K562 (cell line): ENCODE data around the gene TMCO4. TPM values are rescaled to one million over a fixed set of nuclear protein-coding genes. Genes with fewer than 3 reads are reported as not detected.

ENCODE experiments used
- ATAC-seq: fragments of 200-7000 bp; cut with Tn5 transposase; 3 replicates; pipeline ENCODE4 v1.9.1; 2020; ENCODE audit warnings: moderate library complexity
- BruUV-seq: library from RNA; stranded (reverse); fragments of 400-500 nt; replicated peaks from 2 replicates; lab custom pipeline; 2021; lab: Mats Ljungman, UMichigan
- CTCF ChIA-PET: fragments of 300-600 bp; formaldehyde crosslinking; extraction: SDS; loops from one replicate; lab custom pipeline; 2021; ENCODE audit warnings: low intra/inter-chr PET ratio; lab: Yijun Ruan, JAX
- POLR2A ChIA-PET: fragments of 300-600, 350-650 bp; sonication (Branson Sonifier 250); formaldehyde crosslinking; extraction: SDS; loops from one replicate; lab custom pipeline; 2021; ENCODE audit warnings: antibody characterized with exemption, inconsistent platforms; lab: Yijun Ruan, JAX
- DNase-seq, 4 experiments: peaks; one replicate each; pipeline versions ENCODE4 v3.0.0 to v3.0.0-alpha.2; 2011 to 2018; ENCODE audit warnings: low spot score in 3 of 4, mixed read lengths in 3 of 4; ENCODE audit errors: extremely low read depth in 1 of 4
- FAIRE-seq: peaks from 2 replicates; lab custom pipeline; 2011; peaks lifted over from hg19 to GRCh38; lab: Jason Lieb, UNC
- H2AFZ ChIP-seq: 2 replicates; pipeline ENCODE4 v1.6.0; 2011; ENCODE audit warnings: low read depth, low read length, control low read depth, inconsistent platforms
- H3K27ac ChIP-seq: fragments of 200-600 bp; 3 replicates; pipeline ENCODE4 v1.8.0; 2011; ENCODE audit warnings: low read depth, mild to moderate bottlenecking, control low read depth, inconsistent platforms, low read length, moderate library complexity, mixed read lengths; ENCODE audit errors: extremely low read depth
- H3K27me3 ChIP-seq, 2 experiments: fragments of 300-600 bp in 1 of 2; 2 replicates in 1 of 2; 3 replicates in 1 of 2; pipeline versions ENCODE4 v1.6.0 to v1.8.0; 2011; ENCODE audit warnings: inconsistent platforms in 2 of 2, low read length in 2 of 2, mild to moderate bottlenecking in 1 of 2, mixed read lengths in 1 of 2, moderate library complexity in 1 of 2; ENCODE audit not compliant: control insufficient read depth in 2 of 2, insufficient read depth in 2 of 2
- H3K36me3 ChIP-seq: fragments of 300-600 bp; 3 replicates; pipeline ENCODE4 v1.8.0; 2011; ENCODE audit warnings: mild to moderate bottlenecking, low read length, inconsistent platforms; ENCODE audit not compliant: control insufficient read depth, insufficient read depth
- H3K4me1 ChIP-seq, 2 experiments: fragments of 200-600 bp in 1 of 2; replicated peaks in 1 of 2; 2 replicates in 1 of 2; 3 replicates in 1 of 2; pipeline versions ENCODE4 v1.5.1 to v1.8.0; 2011; ENCODE audit warnings: inconsistent platforms in 2 of 2, low read length in 2 of 2, mild to moderate bottlenecking in 1 of 2, mixed read lengths in 1 of 2, moderate library complexity in 1 of 2; ENCODE audit not compliant: control insufficient read depth in 2 of 2, insufficient read depth in 2 of 2
- H3K4me2 ChIP-seq: 2 replicates; pipeline ENCODE4 v1.6.1; 2011; ENCODE audit warnings: low read length, control low read depth, inconsistent platforms, mixed read lengths; ENCODE audit not compliant: insufficient read depth
- H3K4me3 ChIP-seq: fragments of 200-600 bp; sonication (generic), shearing (Covaris generic); 2 replicates; pipeline ENCODE4 v1.5.1; 2016; ENCODE audit warnings: control low read depth, inconsistent platforms
- H3K79me2 ChIP-seq: fragments of 200-600 bp; 3 replicates; pipeline ENCODE4 v1.8.0; 2011; ENCODE audit warnings: low read length, inconsistent platforms; ENCODE audit not compliant: control insufficient read depth, insufficient read depth
- H3K9ac ChIP-seq, 2 experiments: 2 replicates each; pipeline versions ENCODE4 v1.6.0 to v1.6.1; 2011; ENCODE audit warnings: low read depth in 2 of 2, low read length in 2 of 2, control low read depth in 1 of 2, inconsistent platforms in 1 of 2, mild to moderate bottlenecking in 1 of 2, mixed read lengths in 1 of 2; ENCODE audit not compliant: insufficient read depth in 1 of 2
- H3K9me1 ChIP-seq: one replicate; pipeline ENCODE4 v1.6.0; 2011; ENCODE audit warnings: inconsistent platforms, mild to moderate bottlenecking, low read length, moderate library complexity; ENCODE audit not compliant: control insufficient read depth, insufficient read depth
- H3K9me3 ChIP-seq: replicated peaks from 2 replicates; pipeline ENCODE4 v1.5.1; 2011; ENCODE audit warnings: low read depth, low read length, inconsistent platforms; ENCODE audit not compliant: control insufficient read depth, insufficient read depth
- H4K20me1 ChIP-seq: replicated peaks from 2 replicates; pipeline ENCODE4 v1.6.1; 2011; ENCODE audit warnings: low read length, inconsistent platforms, mixed read lengths; ENCODE audit not compliant: control insufficient read depth, insufficient read depth
- CC2D1A ChIP-seq: fragments of 450-650 bp; IDR thresholded peaks from 2 replicates; pipeline ENCODE4 v1.6.1; 2017; ENCODE audit warnings: mild to moderate bottlenecking
- CREB5 ChIP-seq: fragments of 250-450 bp; sonication (Bioruptor Pico); IDR thresholded peaks from 2 replicates; pipeline ENCODE4 v1.5.0; 2020; ENCODE audit warnings: mild to moderate bottlenecking
- FOXK2 ChIP-seq, 2 experiments: fragments of 450-650 bp; IDR thresholded peaks in 1 of 2; conservative IDR thresholded peaks in 1 of 2; 2 replicates each; pipeline ENCODE4 v1.6.1; 2016; ENCODE audit warnings: low read depth in 2 of 2, mild to moderate bottlenecking in 1 of 2
- GATAD2A ChIP-seq: fragments of 450-650 bp; IDR thresholded peaks from 2 replicates; pipeline ENCODE4 v1.6.1; 2017
- HDAC3 ChIP-seq: fragments of 450-650 bp; IDR thresholded peaks from 2 replicates; pipeline ENCODE4 v1.6.1; 2018; ENCODE audit warnings: borderline replicate concordance, mild to moderate bottlenecking, moderate library complexity; ENCODE audit not compliant: partially characterized antibody
- HIVEP1 ChIP-seq: fragments of 250-450 bp; sonication (Bioruptor Pico); IDR thresholded peaks from 2 replicates; pipeline ENCODE4 v1.4.0; 2020; ENCODE audit warnings: mild to moderate bottlenecking
- KDM5B ChIP-seq: fragments of 200-600 bp; sonication (generic); IDR thresholded peaks from 2 replicates; pipeline ENCODE4 v1.6.1; 2012; ENCODE audit warnings: low read depth, mild to moderate bottlenecking, moderate library complexity, low read length, control low read depth, inconsistent platforms; ENCODE audit not compliant: insufficient replicate concordance
- MAX ChIP-seq: sonication (generic); formaldehyde crosslinking; IDR thresholded peaks from 2 replicates; pipeline ENCODE4 v1.9.0; 2022; ENCODE audit warnings: mild to moderate bottlenecking, missing genetic modification reagents
- OTX1 ChIP-seq: fragments of 450-650 bp; formaldehyde crosslinking; IDR thresholded peaks from 2 replicates; pipeline ENCODE4 v1.4.0; 2022; ENCODE audit warnings: mild to moderate bottlenecking
- PHF20 ChIP-seq: fragments of 450-650 bp; IDR thresholded peaks from 2 replicates; pipeline ENCODE4 v1.6.1; 2018; ENCODE audit not compliant: partially characterized antibody
- SMARCB1 ChIP-seq: IDR thresholded peaks from 2 replicates; pipeline ENCODE4 v1.6.1; 2011; ENCODE audit warnings: improper control_type of control experiment, low read depth; ENCODE audit not compliant: insufficient read length
- SPI1 ChIP-seq: IDR thresholded peaks from 2 replicates; pipeline ENCODE4 v1.6.1; 2011; ENCODE audit warnings: low read depth, low read length, control low read depth, borderline replicate concordance
- TAF9B ChIP-seq: fragments of 450-650 bp; IDR thresholded peaks from 2 replicates; pipeline ENCODE4 v1.6.1; 2018; ENCODE audit warnings: mild to moderate bottlenecking; ENCODE audit not compliant: partially characterized antibody
- VEZF1 ChIP-seq: fragments of 200-800 bp; sonication (Bioruptor generic); IDR thresholded peaks from 2 replicates; pipeline ENCODE4 v1.6.1; 2017; ENCODE audit warnings: missing genetic modification characterization, missing compliant biosample characterization
- XRCC4 ChIP-seq: IDR thresholded peaks from one replicate; pipeline ENCODE4 v1.6.1; 2011; ENCODE audit not compliant: insufficient read depth, insufficient read length; ENCODE audit errors: extremely low read depth
- ZNF644 ChIP-seq: fragments of 200-800 bp; sonication (Bioruptor generic); IDR thresholded peaks from 2 replicates; pipeline ENCODE4 v1.6.1; 2016; ENCODE audit warnings: low read depth, missing genetic modification characterization, missing compliant biosample characterization
- ZNF785 ChIP-seq: fragments of 250-450 bp; sonication (Bioruptor Pico); IDR thresholded peaks from 2 replicates; pipeline ENCODE4 v1.4.0; 2020; ENCODE audit warnings: mild to moderate bottlenecking
- WGBS: fragments of 100-300 bp; shearing (Covaris generic); methylation state at CpG from one replicate; pipeline ENCODE4 v1.1.6; 2016; ENCODE audit warnings: low coverage, mixed read lengths; ENCODE audit not compliant: insufficient coverage; ENCODE audit errors: missing lambda C conversion rate; 5-methylcytosine and 5-hydroxymethylcytosine counted together
- in situ Hi-C: fragments of 300-500 bp; cut with MboI; formaldehyde crosslinking; loops from 4 replicates; pipeline ENCODE4 v1.15.0; 2018; ENCODE audit warnings: inconsistent platforms, mixed read lengths
- intact Hi-C: fragments of 100-400 bp; cut with micrococcal nuclease; formaldehyde crosslinking; loops from 2 replicates; pipeline ENCODE4 v1.14.2; 2022
- polyA plus RNA-seq, 8 experiments: library from polyadenylated mRNA; depleted of rRNA in 4 of 8; stranded (reverse) in 5 of 8; unstranded in 3 of 8; fragments of >200 nt; fragmentation: Nextera tagmentation in 2 of 8; fragmentation: Illumina TruSeq in 1 of 8; extraction: Ambion mirVana in 2 of 8; extraction: Trizol in 1 of 8; gene quantifications; 2 replicates each; pipeline versions ENCODE4 v1.2.1 to v1.2.3, GENCODE V29; 2011 to 2014; ENCODE audit warnings: inconsistent platforms in 1 of 8, missing spikeins in 1 of 8
- total RNA-seq, 7 experiments: library from RNA; depleted of rRNA in 6 of 7; stranded (reverse); fragments of >200 nt in 6 of 7; fragmentation: Illumina TruSeq in 2 of 7; extraction: Trizol in 2 of 7; gene quantifications; 2 replicates each; pipeline versions ENCODE4 v1.2.1 to v1.2.3, GENCODE V29; 2011 to 2021; ENCODE audit warnings: low replicate concordance in 1 of 7

TMCO4 gene
- total and polyA plus RNA-seq, 9 of the 15 experiments (the other 6 are each of a cell fraction or from before 2014, with no cell fraction given): 0.06 to 2.1 (median 1.2) TPM

- H3K9me1 ChIP-seq: no peaks in the 10 kb centered on the region
- in situ Hi-C loops (loop anchor here (10.0 to 25.0 kb wide), 5 partner anchors 411 to 1044 kb away; no protein-coding TSS in a partner anchor), intact Hi-C loops (loop anchor here (10.0 kb wide), 2 partner anchors 471 to 751 kb away; partner anchors contain the start of gene ALDH4A1)
- no peak overlapping the region for H3K4me3 ChIP-seq
- TF ChIP-seq KDM5B (no peak), FOXK2 (conservative IDR thresholded peaks at IDR 0.05 in 1 of 2, IDR thresholded peaks at IDR 0.05 in 1 of 2; ENCODE audit: low read depth in 2 of 2) (no peak), GATAD2A (no peak), SPI1 (peak; percentile 75), TAF9B (no peak), VEZF1 (CRISPR knock-in tag) (peak; percentile 34; the same call in 1 of the 2 replicates), HDAC3 (no peak), MAX (CRISPR knock-in tag) (no peak), OTX1 (CRISPR knock-in tag) (no peak), HIVEP1 (no peak), ZNF785 (CRISPR knock-in tag) (no peak), PHF20 (no peak), CREB5 (CRISPR knock-in tag) (no peak), XRCC4 (no peak), SMARCB1 (no peak), ZNF644 (tag) (no peak), CC2D1A (no peak)
- no peaks in the 10 kb centered on the region for H3K36me3 ChIP-seq
- FAIRE-seq: no peak
- H3K9ac ChIP-seq: no peak overlapping the region
- BruUV-seq: no TSS peak
- H3K27me3 ChIP-seq: peaks cover 0 to 31% of the 10 kb centered on the region in 2 experiments; a peak in 3 of 5 replicates
- H3K27ac ChIP-seq: no peak overlapping the region
- H3K79me2 ChIP-seq: no peaks in the 10 kb centered on the region
- no peak for DNase-seq
- CTCF ChIA-PET: no interaction called here
- no peaks in the 10 kb centered on the region for H3K9me3 ChIP-seq
- H3K4me2 ChIP-seq: no peak overlapping the region
- peaks cover 8 to 19% of the 10 kb centered on the region in 2 experiments; a peak in 4 of 5 replicates for H3K4me1 ChIP-seq
- no peak for ATAC-seq
- 33% methylated on average over 8 of the region's 9 CpGs for WGBS
- H2AFZ ChIP-seq: no peak overlapping the region
- POLR2A ChIA-PET: interaction anchor here (0.8 kb wide), 1 partner anchor 363 kb away, joined by 3 read pairs; no protein-coding TSS in a partner anchor
- no peaks in the 10 kb centered on the region for H4K20me1 ChIP-seq
These were observed 143.5 kb downstream of the TMCO4 start for GRCh38 chr1:19656134-19656779.
